MM.1S (cell line): ENCODE results near the gene SYNE1.

ENCODE experiments used
- DNase-seq: peaks from one replicate; pipeline ENCODE4 v3.0.0-alpha.2; 2015
- H2AFZ ChIP-seq: fragments of 300-600 bp; sonication (generic); 2 replicates; pipeline ENCODE4 v1.6.0; 2016; ENCODE audit warnings: antibody characterized with exemption, low read length
- H3F3A ChIP-seq: fragments of 300-600 bp; sonication (generic); 2 replicates; pipeline ENCODE4 v1.6.1; 2016; ENCODE audit warnings: mild to moderate bottlenecking, antibody characterized with exemption, low read length, moderate library complexity, mixed read lengths; ENCODE audit not compliant: insufficient read depth
- H3K27ac ChIP-seq: fragments of 300-600 bp; sonication (generic); 2 replicates; pipeline ENCODE4 v1.5.1; 2016; ENCODE audit warnings: mild to moderate bottlenecking, low read length
- H3K27me3 ChIP-seq: fragments of 300-600 bp; sonication (generic); replicated peaks from 2 replicates; pipeline ENCODE4 v1.6.0; 2016; ENCODE audit warnings: low read length; ENCODE audit not compliant: insufficient read depth
- H3K36me3 ChIP-seq: fragments of 300-600 bp; sonication (generic); replicated peaks from 2 replicates; pipeline ENCODE4 v1.6.1; 2016; ENCODE audit warnings: mild to moderate bottlenecking, low read length, mixed read lengths; ENCODE audit not compliant: insufficient read depth
- H3K4me1 ChIP-seq: fragments of 300-600 bp; sonication (generic); 2 replicates; pipeline ENCODE4 v1.6.1; 2016; ENCODE audit warnings: low read length, mixed read lengths
- H3K4me2 ChIP-seq: fragments of 300-600 bp; sonication (generic); 2 replicates; pipeline ENCODE4 v1.6.0; 2016; ENCODE audit warnings: low read depth, low read length
- H3K4me3 ChIP-seq: fragments of 300-600 bp; sonication (generic); 2 replicates; pipeline ENCODE4 v1.5.1; 2016; ENCODE audit warnings: low read length, mixed read lengths
- H3K79me2 ChIP-seq: fragments of 300-600 bp; sonication (generic); 2 replicates; pipeline ENCODE4 v1.6.1; 2016; ENCODE audit warnings: mixed run types, low read length, mixed read lengths
- H3K9ac ChIP-seq: fragments of 300-600 bp; sonication (generic); 2 replicates; pipeline ENCODE4 v1.6.1; 2016; ENCODE audit warnings: low read length, mixed read lengths
- H3K9me2 ChIP-seq: fragments of 300-600 bp; sonication (generic); replicated peaks from 2 replicates; pipeline ENCODE4 v1.6.1; 2016; ENCODE audit warnings: mild to moderate bottlenecking, low read length, mixed read lengths; ENCODE audit not compliant: insufficient read depth
- H3K9me3 ChIP-seq: fragments of 300-600 bp; sonication (generic); replicated peaks from 2 replicates; pipeline ENCODE4 v1.6.1; 2016; ENCODE audit warnings: mild to moderate bottlenecking, low read length, mixed read lengths; ENCODE audit not compliant: insufficient read depth
- H4K20me1 ChIP-seq: fragments of 300-600 bp; sonication (generic); 2 replicates; pipeline ENCODE4 v1.6.1; 2016; ENCODE audit warnings: mild to moderate bottlenecking, low read length, moderate library complexity, mixed read lengths; ENCODE audit not compliant: insufficient read depth
- EZH2 ChIP-seq: fragments of 300-600 bp; sonication (generic); optimal IDR thresholded peaks from 2 replicates; pipeline ENCODE3; 2017; ENCODE audit warnings: low read depth, mild to moderate bottlenecking, antibody characterized with exemption, low read length, mixed read lengths
- EZH2phosphoT487 ChIP-seq: fragments of 300-600 bp; sonication (generic); IDR thresholded peaks from 2 replicates; pipeline ENCODE4 v1.6.1; 2018; ENCODE audit warnings: antibody characterized with exemption, low read length
- TF ChIP-seq, protein P1 (sequence below): fragments of 300-600 bp; sonication (generic); IDR thresholded peaks from 2 replicates; pipeline ENCODE4 v1.5.1; 2016; ENCODE audit warnings: antibody characterized with exemption, low read length, mixed read lengths

Gene SYNE1

GRCh38 chr6:152603911-152604310 is 33.3 kb downstream of the SYNE1 start:
- Histone ChIP-seq H2AFZ (no peak overlapping the region), H3F3A (no peaks in the 10 kb centered on the region), H3K36me3 (no peaks in the 10 kb centered on the region), H3K9me3 (no peaks in the 10 kb centered on the region), H3K4me1 (no peaks in the 10 kb centered on the region), H3K4me3 (no peak overlapping the region), H3K27ac (no peak overlapping the region), H3K4me2 (no peak overlapping the region), H3K9ac (no peak overlapping the region), H3K27me3 (no peaks in the 10 kb centered on the region), H4K20me1 (no peaks in the 10 kb centered on the region), H3K79me2 (no peaks in the 10 kb centered on the region), H3K9me2 (no peaks in the 10 kb centered on the region)
- no peak for TF ChIP-seq EZH2
- no peak for DNase-seq

GRCh38 chr6:152600022-152600421 is 37.1 kb downstream of the SYNE1 start:
- H3K27me3 ChIP-seq, result no peaks in the 10 kb centered on the region
- H3K9me3 ChIP-seq, result no peaks in the 10 kb centered on the region
- no peak overlapping the region for H3K9ac ChIP-seq
- no peak overlapping the region for H3K27ac ChIP-seq
- DNase-seq, result no peak
- H3K9me2 ChIP-seq, result no peaks in the 10 kb centered on the region
- no peaks in the 10 kb centered on the region for H3K4me1 ChIP-seq
- no peaks in the 10 kb centered on the region for H3K36me3 ChIP-seq
- H3F3A ChIP-seq, result no peaks in the 10 kb centered on the region
- H3K4me3 ChIP-seq, result no peak overlapping the region
- no peaks in the 10 kb centered on the region for H4K20me1 ChIP-seq
- H2AFZ ChIP-seq, result no peak overlapping the region
- no peak overlapping the region for H3K4me2 ChIP-seq
- no peak for TF ChIP-seq EZH2
- no peak for TF ChIP-seq EZH2phosphoT487
- TF ChIP-seq, protein P1, sequence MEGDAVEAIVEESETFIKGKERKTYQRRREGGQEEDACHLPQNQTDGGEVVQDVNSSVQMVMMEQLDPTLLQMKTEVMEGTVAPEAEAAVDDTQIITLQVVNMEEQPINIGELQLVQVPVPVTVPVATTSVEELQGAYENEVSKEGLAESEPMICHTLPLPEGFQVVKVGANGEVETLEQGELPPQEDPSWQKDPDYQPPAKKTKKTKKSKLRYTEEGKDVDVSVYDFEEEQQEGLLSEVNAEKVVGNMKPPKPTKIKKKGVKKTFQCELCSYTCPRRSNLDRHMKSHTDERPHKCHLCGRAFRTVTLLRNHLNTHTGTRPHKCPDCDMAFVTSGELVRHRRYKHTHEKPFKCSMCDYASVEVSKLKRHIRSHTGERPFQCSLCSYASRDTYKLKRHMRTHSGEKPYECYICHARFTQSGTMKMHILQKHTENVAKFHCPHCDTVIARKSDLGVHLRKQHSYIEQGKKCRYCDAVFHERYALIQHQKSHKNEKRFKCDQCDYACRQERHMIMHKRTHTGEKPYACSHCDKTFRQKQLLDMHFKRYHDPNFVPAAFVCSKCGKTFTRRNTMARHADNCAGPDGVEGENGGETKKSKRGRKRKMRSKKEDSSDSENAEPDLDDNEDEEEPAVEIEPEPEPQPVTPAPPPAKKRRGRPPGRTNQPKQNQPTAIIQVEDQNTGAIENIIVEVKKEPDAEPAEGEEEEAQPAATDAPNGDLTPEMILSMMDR, result no peak
- H3K79me2 ChIP-seq, result no peaks in the 10 kb centered on the region

- H3K4me3 ChIP-seq, result no peak overlapping the region
- no peak overlapping the region for H3K9ac ChIP-seq
- H3K4me1 ChIP-seq, result no peaks in the 10 kb centered on the region
- H2AFZ ChIP-seq, result no peak overlapping the region
- H3K9me2 ChIP-seq, result no peaks in the 10 kb centered on the region
- H3K9me3 ChIP-seq, result no peaks in the 10 kb centered on the region
- H4K20me1 ChIP-seq, result no peaks in the 10 kb centered on the region
- no peak overlapping the region for H3K4me2 ChIP-seq
- H3K27me3 ChIP-seq, result no peaks in the 10 kb centered on the region
- TF ChIP-seq EZH2phosphoT487 (no peak), EZH2 (no peak)
- TF ChIP-seq, protein P1, result no peak
- H3K27ac ChIP-seq, result no peak overlapping the region
- DNase-seq, result no peak
- no peaks in the 10 kb centered on the region for H3F3A ChIP-seq
- no peaks in the 10 kb centered on the region for H3K79me2 ChIP-seq
- H3K36me3 ChIP-seq, result no peaks in the 10 kb centered on the region
Observed at GRCh38 chr6:152598901-152599537, 38.1 kb downstream of the SYNE1 start.

DNA sequence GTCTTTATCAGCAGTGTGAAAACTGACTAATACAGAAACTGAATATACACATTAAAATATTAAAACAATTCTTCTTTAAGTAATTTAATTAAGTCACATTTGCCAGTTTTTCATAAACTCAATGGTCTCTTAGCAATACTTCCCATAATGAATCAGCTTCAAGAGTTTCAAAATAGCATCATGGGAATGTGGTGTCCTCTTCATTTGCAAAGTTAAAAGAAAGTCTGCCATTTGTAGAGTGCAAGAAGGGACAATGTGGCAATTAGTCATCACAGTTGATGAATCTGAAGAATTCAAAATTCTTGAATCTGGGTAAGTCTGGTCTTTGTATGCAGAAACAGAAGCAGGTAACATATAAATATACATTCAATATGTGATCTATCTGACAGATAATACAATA is 38.7 kb downstream of the SYNE1 start:
- Histone ChIP-seq H3K9me2 (no peaks in the 10 kb centered on the region), H3K9ac (no peak overlapping the region), H3K27me3 (no peaks in the 10 kb centered on the region), H2AFZ (no peak overlapping the region), H3K27ac (no peak overlapping the region), H3K9me3 (no peaks in the 10 kb centered on the region), H3F3A (no peaks in the 10 kb centered on the region), H3K36me3 (no peaks in the 10 kb centered on the region), H3K79me2 (no peaks in the 10 kb centered on the region), H3K4me3 (no peak overlapping the region), H3K4me1 (no peaks in the 10 kb centered on the region), H4K20me1 (no peaks in the 10 kb centered on the region), H3K4me2 (no peak overlapping the region)
- TF ChIP-seq EZH2phosphoT487 (no peak), EZH2 (no peak)
- TF ChIP-seq, protein P1, result no peak
- no peak for DNase-seq
